ENCODE measurements around the gene DCLRE1C. TPM values are rescaled to one million over a fixed set of nuclear protein-coding genes. Genes with fewer than 3 reads are reported as not detected.

DCLRE1C gene
- total RNA-seq, result 10 to 100 TPM; 10.7 to 23.0 TPM

DNA sequence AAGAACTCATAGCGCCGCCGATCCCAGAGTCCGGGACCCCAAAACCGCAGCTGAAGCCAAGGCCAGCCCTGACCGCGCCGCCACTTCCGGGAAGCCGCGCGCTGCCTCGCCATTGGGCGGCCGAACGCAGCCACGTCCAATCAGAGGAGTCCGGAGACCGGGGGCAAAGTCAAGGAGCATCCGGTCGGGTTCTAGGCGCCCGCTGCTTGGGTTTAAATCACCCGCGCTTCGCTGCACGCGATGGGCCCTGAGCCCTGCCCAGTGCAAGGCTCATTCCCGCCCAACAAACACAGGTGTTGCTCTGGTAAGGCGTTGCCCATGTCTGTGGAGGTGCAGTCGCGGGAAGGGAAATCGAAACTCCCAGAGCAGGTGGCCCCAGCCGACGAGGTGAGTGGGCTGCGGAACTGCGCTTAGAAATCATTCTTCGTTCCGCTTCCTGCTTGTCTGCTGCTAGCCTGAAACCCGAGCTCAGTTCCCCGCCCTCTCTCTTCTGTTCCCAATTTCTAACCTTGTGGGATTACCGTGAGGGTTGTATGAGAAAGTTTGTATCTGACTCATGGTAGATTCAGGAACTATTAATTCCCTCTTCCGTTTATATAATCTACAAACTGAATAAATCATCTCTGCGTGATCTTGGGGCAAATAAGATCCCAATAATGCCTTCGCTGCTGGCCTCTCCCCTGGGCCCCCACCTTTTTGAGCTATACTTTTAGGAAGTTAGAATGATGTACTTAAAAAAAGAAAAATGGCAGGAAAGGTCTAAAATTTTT, at the start of gene DCLRE1C:
TSS of gene DCLRE1C (minus strand) at position 96 of the 770 bp plus-strand sequence. CDS start at position 10, 86 bp downstream.

GRCh38 chr10:14959221-14960057, 5.5 kb upstream of the DCLRE1C start, which contains the start of gene MEIG1:
MEIG1 (plus strand) TSS chr10:14959388; CDS start chr10:14966469, 7,081 bp downstream.

DNA sequence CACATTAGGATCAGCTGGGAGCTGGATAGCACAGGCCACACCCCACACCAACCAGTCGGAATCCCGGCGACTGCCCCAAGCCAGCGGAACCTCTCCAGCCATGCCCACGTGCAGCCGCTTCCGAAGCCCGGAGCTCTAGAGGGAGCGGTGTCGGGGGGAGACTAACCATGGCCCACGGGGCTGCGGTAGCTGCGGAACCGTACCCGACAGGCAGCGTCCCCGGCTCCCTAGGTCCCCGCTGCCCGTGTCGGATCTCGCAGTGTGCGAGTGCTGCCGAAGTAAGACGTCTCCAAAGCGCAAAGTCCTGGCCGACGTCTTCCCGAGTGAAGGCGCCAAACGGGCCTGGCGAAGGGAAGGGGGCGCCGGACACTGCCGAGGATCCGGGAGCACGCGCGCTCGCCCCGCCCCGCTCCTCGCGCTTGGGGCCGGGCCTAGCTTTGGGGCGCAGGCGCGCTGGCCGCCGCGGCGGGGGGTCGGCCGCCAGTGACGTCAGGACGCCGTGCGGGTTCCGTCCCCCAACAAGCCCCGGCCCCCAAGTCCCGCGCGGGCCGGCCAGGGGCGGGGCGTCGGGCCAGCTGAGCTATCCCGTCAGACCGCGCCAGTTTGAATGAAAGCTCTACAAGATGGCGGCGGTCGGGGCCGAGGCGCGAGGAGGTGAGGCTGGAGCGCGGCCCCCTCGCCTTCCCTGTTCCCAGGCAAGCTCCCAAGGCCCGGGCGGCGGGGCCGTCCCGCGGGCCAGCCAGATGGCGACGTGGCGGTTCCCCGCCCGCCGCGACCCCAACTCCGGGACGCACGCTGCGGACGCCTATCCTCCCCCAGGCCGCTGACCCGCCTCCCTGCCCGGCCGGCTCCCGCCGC, 75.4 kb downstream of the DCLRE1C start, which contains the start of gene SUV39H2:
TSS of gene SUV39H2 (plus strand) at position 601 of the 858 bp plus-strand sequence. CDS start at position 624, 23 bp downstream.

Other genes starting within 250 kb of the DCLRE1C start
- 1 to 10 TPM; 2.3 to 8.3 TPM for gene FAM107B, start 179.2 kb downstream of the DCLRE1C start, total RNA-seq
- gene CDNF, start 116.1 kb downstream of the DCLRE1C start, total RNA-seq, result 1 to 10 TPM in 1 of 2 donors, under 1 TPM in 1; 0.33 to 1.4 TPM
- gene HSPA14, start 115.8 kb downstream of the DCLRE1C start, total RNA-seq, result 10 to 100 TPM; 13.1 to 22.3 TPM
- 10 to 100 TPM; 17.6 to 28.3 TPM for gene MSANTD7, start 115.8 kb downstream of the DCLRE1C start, total RNA-seq
- gene SUV39H2, start 75.2 kb downstream of the DCLRE1C start, total RNA-seq, result 10 to 100 TPM in 1 of 2 donors, 1 to 10 TPM in 1; 10.0 to 22.6 TPM
- under 1 TPM in 1 of 2 donors, not detected in 1; 0.34 TPM for gene MEIG1, start 5.3 kb upstream of the DCLRE1C start, total RNA-seq
- gene OLAH, start 89.8 kb upstream of the DCLRE1C start, total RNA-seq, result under 1 TPM in 1 of 2 donors, not detected in 1; under 0.01 TPM
- gene ACBD7, start 134.7 kb upstream of the DCLRE1C start, total RNA-seq, result under 1 TPM; under 0.01 to 0.67 TPM
- gene RPP38, start 143.3 kb upstream of the DCLRE1C start, total RNA-seq, result 10 to 100 TPM; 14.8 to 21.6 TPM
- gene NMT2, start 214.6 kb upstream of the DCLRE1C start, total RNA-seq, result 10 to 100 TPM; 14.7 to 31.7 TPM